ENCODE results near the gene BRAF.

BRAF gene

GRCh38 chr7:140673063-140673773, 251.5 kb downstream of the BRAF start (continued):
- TF ChIP-seq ZBTB10 (tag by site-specific recombination; IDR thresholded peaks at IDR 0.05) = no peak
- no peak for TF ChIP-seq ZNF48 (tag by site-specific recombination; IDR thresholded peaks at IDR 0.05)
- TF ChIP-seq KLF1 (tag by site-specific recombination; IDR thresholded peaks at IDR 0.05) = peak; percentile 63
- TF ChIP-seq ZNF155 (tag by site-specific recombination; IDR thresholded peaks at IDR 0.05) = no peak
- no peak for TF ChIP-seq ZNF18 (tag by site-specific recombination; IDR thresholded peaks at IDR 0.05)
- TF ChIP-seq ZBTB44 (tag by site-specific recombination; IDR thresholded peaks at IDR 0.05) = no peak; the same call in 1 of the 2 replicates
- peak; percentile 79 for TF ChIP-seq SP3 (tag by site-specific recombination; IDR thresholded peaks at IDR 0.05)

GRCh38 chr7:140672382-140673062, 252.2 kb downstream of the BRAF start, which contains the start of gene ADCK2:
Gene ADCK2 (plus strand): TSS chr7:140672945. CDS start chr7:140673331, 386 bp downstream.
- TF ChIP-seq ZNF341 (tag by site-specific recombination; IDR thresholded peaks at IDR 0.05; ENCODE audit: low read depth) (peak; percentile 66), ZNF76 (tag by site-specific recombination; IDR thresholded peaks at IDR 0.05; ENCODE audit: borderline replicate concordance, low read depth) (peak; percentile 26; the same call in 1 of the 2 replicates), SP3 (tag by site-specific recombination; IDR thresholded peaks at IDR 0.05) (peak; percentile 12; the same call in 1 of the 2 replicates), ZNF660 (tag by site-specific recombination; IDR thresholded peaks at IDR 0.05) (0 out of 2 replicates have a peak, but pooled peaks have one; percentile 11), ZNF266 (tag by site-specific recombination; IDR thresholded peaks at IDR 0.05; ENCODE audit: low read depth) (no peak), YY2 (tag by site-specific recombination; IDR thresholded peaks at IDR 0.05) (peak; percentile 42; the same call in 1 of the 2 replicates), PRDM10 (tag by site-specific recombination; IDR thresholded peaks at IDR 0.05) (0 out of 2 replicates have a peak, but pooled peaks have one; percentile 12), ZNF768 (tag by site-specific recombination; IDR thresholded peaks at IDR 0.05) (no peak), ZNF600 (tag by site-specific recombination; IDR thresholded peaks at IDR 0.05) (no peak)
- Histone ChIP-seq H3K4me1 (ENCODE audit: control insufficient read depth, insufficient read depth, low read length) (no peaks in the 10 kb centered on the region), H3K4me3 (ENCODE audit: low read depth, low read length) (peak within 1 kb of the TSS; percentile 61), H3K9me3 (ENCODE audit: control insufficient read depth, insufficient read depth, low read depth, low read length) (no peaks in the 10 kb centered on the region), H3K36me3 (ENCODE audit: control insufficient read depth in 2 of 2, insufficient read depth in 1 of 2, low read length in 2 of 2) (peaks cover 0 to 23% of the 10 kb centered on the region in 2 experiments; a peak in 2 of 3 replicates), H3K27ac (ENCODE audit: extremely low read depth, low read depth, low read length) (peak within 1 kb of the TSS; percentile 87)
- POLR2A ChIA-PET = no interaction called here
- CTCF ChIA-PET = interaction anchor here (1.0 kb wide), 1 partner anchor 309 kb away, joined by 3 read pairs; no protein-coding TSS in a partner anchor

Data from HEK293 (cell line).